Renal cortical epithelial cell (primary cell): Measurements from ENCODE around the gene MTTP. TPM values are rescaled to one million over a fixed set of nuclear protein-coding genes. Genes with fewer than 3 reads are reported as not detected.

Experiments
- DNase-seq: peaks from one replicate; pipeline ENCODE4 v3.0.0-alpha.2; 2011; ENCODE audit warnings: low read depth
- total RNA-seq: library from RNA; depleted of rRNA; stranded (reverse); fragments of >200 nt; gene quantifications from 2 replicates; pipeline ENCODE4 v1.2.3, GENCODE V29; 2014

The MTTP gene
- total RNA-seq, 1 donor from 2014 or later = not detected

- DNase-seq = no peak
These were observed 95.9 kb downstream of the MTTP start for GRCh38 chr4:99670409-99671073.

Other genes with a start within 250 kb of the MTTP start
- 0.35 TPM in 1 of 2 replicates, not detected in the other for gene ADH1C, start 222.1 kb upstream of the MTTP start, total RNA-seq
- not detected in 2 replicates for gene ADH7, start 139.5 kb upstream of the MTTP start, total RNA-seq
- not detected in 2 replicates for gene C4orf17, start 63.8 kb upstream of the MTTP start, total RNA-seq
- 12.5 and 16.1 TPM in 2 replicates for gene TRMT10A, start 10.8 kb upstream of the MTTP start, total RNA-seq
- gene C4orf54, start 83.0 kb downstream of the MTTP start, total RNA-seq = 0.05 TPM in 1 of 2 replicates, not detected in the other
- 3.4 and 82.3 TPM in 2 replicates for gene DAPP1, start 242.0 kb downstream of the MTTP start, total RNA-seq